Calu3 (cell line): ENCODE measurements around the gene ANXA4. TPM values are rescaled to one million over a fixed set of nuclear protein-coding genes. Genes with fewer than 3 reads are reported as not detected.
A peak's percentile ranks its signal among the peaks of the same experiment; 100 is the strongest.

Experiments used
- BruUV-seq: library from RNA; stranded (reverse); fragments of 400-500 nt; replicated peaks from 2 replicates; lab custom pipeline; 2021; lab: Mats Ljungman, UMichigan
- CTCF ChIA-PET: fragments of 300-600 bp; sonication (Branson Sonifier 250); formaldehyde crosslinking; loops from one replicate; lab custom pipeline; 2022; ENCODE audit warnings: antibody characterized with exemption; lab: Charles Lee
- DNase-seq: peaks from one replicate; pipeline ENCODE4 v3.0.0; 2022
- H3K27ac Mint-ChIP-seq: one replicate; pipeline ENCODE4 v1.8.0; 2022; ENCODE audit warnings: mixed read lengths; ENCODE audit not compliant: unreplicated experiment
- H3K27me3 Mint-ChIP-seq: one replicate; pipeline ENCODE4 v1.8.0; 2022; ENCODE audit warnings: mixed read lengths; ENCODE audit not compliant: unreplicated experiment
- H3K36me3 Mint-ChIP-seq: one replicate; pipeline ENCODE4 v1.8.0; 2022; ENCODE audit warnings: mild to moderate bottlenecking, moderate library complexity, mixed read lengths; ENCODE audit not compliant: insufficient read depth, unreplicated experiment
- H3K4me1 Mint-ChIP-seq: one replicate; pipeline ENCODE4 v1.8.0; 2022; ENCODE audit warnings: mild to moderate bottlenecking, low read depth, mixed read lengths; ENCODE audit not compliant: unreplicated experiment
- H3K4me3 Mint-ChIP-seq: one replicate; pipeline ENCODE4 v1.8.0; 2022; ENCODE audit warnings: mild to moderate bottlenecking, low read depth, moderate library complexity, mixed read lengths; ENCODE audit not compliant: unreplicated experiment
- H3K9me3 Mint-ChIP-seq: one replicate; pipeline ENCODE4 v1.8.0; 2022; ENCODE audit warnings: low read depth, mixed read lengths; ENCODE audit not compliant: unreplicated experiment
- CTCF ChIP-seq: fragments of 200-600 bp; IDR thresholded peaks from one replicate; pipeline ENCODE4 v1.8.0; 2022; ENCODE audit warnings: antibody characterized with exemption; ENCODE audit not compliant: unreplicated experiment
- intact Hi-C: fragments of 100-400 bp; cut with micrococcal nuclease; formaldehyde crosslinking; loops from one replicate; pipeline ENCODE4 v1.10.0; 2022; ENCODE audit not compliant: unreplicated experiment
- total RNA-seq: library from RNA; stranded (reverse); gene quantifications from 2 replicates; pipeline ENCODE4 v1.2.3, GENCODE V29; 2022

Gene ANXA4
- total RNA-seq, 1 experiment from 2014 or later: 1,439 TPM

- intact Hi-C loops: no loop called here
- Mint-ChIP-seq H3K4me3 (no peak overlapping the region), H3K4me1 (peaks cover 17% of the 10 kb centered on the region), H3K9me3 (no peaks in the 10 kb centered on the region), H3K36me3 (no peaks in the 10 kb centered on the region), H3K27ac (no peak overlapping the region), H3K27me3 (peaks cover 36% of the 10 kb centered on the region)
- BruUV-seq: no TSS peak
- CTCF ChIA-PET: no interaction called here
- peak; percentile 27 for DNase-seq
- no peak for TF ChIP-seq CTCF
These were observed 46.8 kb upstream of the ANXA4 start for GRCh38 chr2:69694894-69695849.

- intact Hi-C loops: no loop called here
- Mint-ChIP-seq H3K9me3 (no peaks in the 10 kb centered on the region), H3K4me3 (no peak overlapping the region), H3K4me1 (peaks cover 17% of the 10 kb centered on the region), H3K27me3 (peaks cover 36% of the 10 kb centered on the region), H3K36me3 (no peaks in the 10 kb centered on the region), H3K27ac (no peak overlapping the region)
- no TSS peak for BruUV-seq
- CTCF ChIA-PET: no interaction called here
- TF ChIP-seq CTCF: no peak
- DNase-seq: no peak
These were observed 46.1 kb upstream of the ANXA4 start for GRCh38 chr2:69695850-69696216.

GRCh38 chr2:69700381-69700780, 41.6 kb upstream of the ANXA4 start:
- no peak for DNase-seq
- no peaks in the 10 kb centered on the region for H3K36me3 Mint-ChIP-seq
- H3K9me3 Mint-ChIP-seq: no peaks in the 10 kb centered on the region
- BruUV-seq: no TSS peak
- TF ChIP-seq CTCF: no peak
- H3K4me1 Mint-ChIP-seq: peaks cover 11% of the 10 kb centered on the region
- no peak overlapping the region for H3K27ac Mint-ChIP-seq
- no peak overlapping the region for H3K4me3 Mint-ChIP-seq
- peaks cover 36% of the 10 kb centered on the region for H3K27me3 Mint-ChIP-seq
- CTCF ChIA-PET: no interaction called here
- intact Hi-C loops: no loop called here

GRCh38 chr2:69701100-69701945, 40.6 kb upstream of the ANXA4 start:
- H3K4me3 Mint-ChIP-seq: no peak overlapping the region
- peaks cover 4% of the 10 kb centered on the region for H3K4me1 Mint-ChIP-seq

More at GRCh38 chr2:69701100-69701945, 40.6 kb upstream of the ANXA4 start:
- no peak overlapping the region for H3K27ac Mint-ChIP-seq
- no TSS peak for BruUV-seq
- TF ChIP-seq CTCF: no peak
- no peaks in the 10 kb centered on the region for H3K36me3 Mint-ChIP-seq
- H3K9me3 Mint-ChIP-seq: no peaks in the 10 kb centered on the region
- peaks cover 31% of the 10 kb centered on the region for H3K27me3 Mint-ChIP-seq
- DNase-seq: no peak
- CTCF ChIA-PET: interaction anchor here (0.6 kb wide), 1 partner anchor 218 kb away, joined by 3 read pairs; no protein-coding TSS in a partner anchor
- intact Hi-C loops: no loop called here
